Right atrium auricular region (tissue), 2 donors: ENCODE measurements around the gene GRIN3A. TPM values are rescaled to one million over a fixed set of nuclear protein-coding genes. Genes with fewer than 3 reads are reported as not detected.

ENCODE experiments used
- DNase-seq: peaks from one replicate; pipeline ENCODE4 v3.0.0-alpha.2; 2019; ENCODE audit warnings: low spot score
- H3K27ac ChIP-seq, 2 donors: fragments of 200-600 bp; sonication (generic); 1 replicate in 1 of 2; 2 replicates in 1 of 2; pipeline ENCODE4 v1.5.1; 2016 to 2019
- H3K27me3 ChIP-seq, 2 donors: fragments of 200-600 bp; sonication (generic); one replicate each; pipeline versions ENCODE4 v1.5.1 to v1.6.0; 2017 to 2019
- H3K36me3 ChIP-seq: fragments of 200-600 bp; sonication (generic); one replicate; pipeline ENCODE4 v1.5.1; 2016
- H3K4me1 ChIP-seq, 2 donors: fragments of 200-600 bp; sonication (generic); one replicate each; pipeline versions ENCODE4 v1.5.1 to v1.6.0; 2017 to 2019
- H3K4me3 ChIP-seq, 2 donors: fragments of 200-600 bp; sonication (generic); 1 replicate in 1 of 2; 2 replicates in 1 of 2; pipeline ENCODE4 v1.5.1; 2017 to 2019; ENCODE audit warnings: mild to moderate bottlenecking in 1 of 2, moderate library complexity in 1 of 2
- H3K9me3 ChIP-seq, 2 donors: fragments of 200-600 bp; sonication (generic); one replicate each; pipeline ENCODE4 v1.5.1; 2019
- CTCF ChIP-seq, 2 donors: fragments of 200-600 bp; sonication (generic); IDR thresholded peaks; one replicate each; pipeline ENCODE4 v1.5.1; 2019; ENCODE audit warnings: antibody characterized with exemption in 2 of 2
- total RNA-seq, 2 donors: library from RNA; depleted of rRNA; stranded (reverse); fragments of >200 nt; gene quantifications; one replicate each; pipeline ENCODE4 v1.1.0, GENCODE V29; 2016

The GRIN3A gene
- total RNA-seq, 2 donors from 2014 or later = 0.44 TPM; not detected in 1

DNA sequence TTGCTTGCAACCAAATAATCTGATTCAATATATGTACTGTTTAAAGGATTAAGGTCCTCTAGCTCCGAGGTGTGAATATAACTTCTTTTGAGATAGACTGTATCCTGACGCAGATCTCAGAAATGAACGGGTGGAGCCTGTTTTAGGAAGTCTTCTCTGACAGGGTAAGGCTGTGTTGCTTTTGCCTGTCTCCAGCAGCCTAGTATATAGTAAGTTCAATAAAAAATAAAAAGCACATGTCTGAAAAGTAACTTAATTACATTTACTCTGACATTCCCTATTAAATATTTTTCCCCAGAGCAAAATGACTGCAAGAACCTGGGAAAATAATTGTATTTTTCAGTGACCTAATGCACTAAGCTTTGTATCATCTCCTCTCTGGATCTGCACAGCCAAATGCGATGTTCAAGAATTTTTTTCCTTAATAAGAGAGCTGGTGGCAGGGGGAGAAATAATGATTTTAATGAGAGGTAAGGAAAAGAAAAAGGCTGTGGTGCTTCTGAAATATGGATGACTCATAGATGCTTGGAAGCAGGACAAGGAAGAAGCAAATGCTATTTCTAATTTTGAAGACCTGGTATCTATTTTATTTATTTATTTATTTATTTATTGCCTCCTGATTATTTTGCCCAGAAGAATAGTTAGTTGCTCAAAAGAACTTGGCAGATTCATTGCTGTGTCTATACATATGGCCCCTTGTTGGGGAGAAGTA is 151.0 kb downstream of the GRIN3A start:
- H3K4me1 ChIP-seq = no peaks in the 10 kb centered on the region
- DNase-seq = no peak
- no peak overlapping the region for H3K4me3 ChIP-seq
- no peak overlapping the region for H3K27ac ChIP-seq
- no peaks in the 10 kb centered on the region for H3K27me3 ChIP-seq
- TF ChIP-seq CTCF (IDR thresholded peaks at IDR 0.05) = no peak
- H3K9me3 ChIP-seq = no peaks in the 10 kb centered on the region
- H3K36me3 ChIP-seq = no peaks in the 10 kb centered on the region

GRCh38 chr9:101586651-101587050 is 151.8 kb downstream of the GRIN3A start:
- H3K4me1 ChIP-seq = no peaks in the 10 kb centered on the region

GRCh38 chr9:101585740-101586139 is 152.7 kb downstream of the GRIN3A start:
- Histone ChIP-seq H3K4me3 (no peak overlapping the region), H3K36me3 (no peaks in the 10 kb centered on the region), H3K27me3 (no peaks in the 10 kb centered on the region), H3K9me3 (no peaks in the 10 kb centered on the region), H3K4me1 (no peaks in the 10 kb centered on the region), H3K27ac (no peak overlapping the region)
- no peak for DNase-seq
- no peak for TF ChIP-seq CTCF (IDR thresholded peaks at IDR 0.05)

More at GRCh38 chr9:101586651-101587050, 151.8 kb downstream of the GRIN3A start:
- Histone ChIP-seq H3K4me3 (no peak overlapping the region), H3K9me3 (no peaks in the 10 kb centered on the region), H3K36me3 (no peaks in the 10 kb centered on the region), H3K27ac (no peak overlapping the region), H3K27me3 (no peaks in the 10 kb centered on the region)
- TF ChIP-seq CTCF (IDR thresholded peaks at IDR 0.05) = no peak
- no peak for DNase-seq

- Histone ChIP-seq H3K4me1 (no peaks in the 10 kb centered on the region), H3K36me3 (no peaks in the 10 kb centered on the region), H3K4me3 (no peak overlapping the region), H3K27me3 (no peaks in the 10 kb centered on the region), H3K27ac (no peak overlapping the region), H3K9me3 (no peaks in the 10 kb centered on the region)
- no peak for TF ChIP-seq CTCF (IDR thresholded peaks at IDR 0.05)
- no peak for DNase-seq
These were observed 155.9 kb downstream of the GRIN3A start for GRCh38 chr9:101582553-101582952.

GRCh38 chr9:101579711-101580545 is 158.5 kb downstream of the GRIN3A start:
- no peaks in the 10 kb centered on the region for H3K9me3 ChIP-seq
- H3K27me3 ChIP-seq = no peaks in the 10 kb centered on the region
- no peaks in the 10 kb centered on the region for H3K4me1 ChIP-seq
- DNase-seq = no peak
- no peak overlapping the region for H3K4me3 ChIP-seq
- H3K27ac ChIP-seq = no peak overlapping the region
- no peaks in the 10 kb centered on the region for H3K36me3 ChIP-seq
- TF ChIP-seq CTCF (IDR thresholded peaks at IDR 0.05) = no peak
